NCI-H2029 treated with DMSO at 0.1 percent for 48 hours (cell line): ENCODE data around the gene HERC6.
"Not testable (repeated sequence)": the region's sequence is repeated elsewhere in the genome, so short reads cannot be mapped to it uniquely, and the experiment has no call there.

Experiments
- DNase-seq: peaks from one replicate; lab custom pipeline; 2025; lab: John Stamatoyannopoulos, UW

HERC6 gene

DNA sequence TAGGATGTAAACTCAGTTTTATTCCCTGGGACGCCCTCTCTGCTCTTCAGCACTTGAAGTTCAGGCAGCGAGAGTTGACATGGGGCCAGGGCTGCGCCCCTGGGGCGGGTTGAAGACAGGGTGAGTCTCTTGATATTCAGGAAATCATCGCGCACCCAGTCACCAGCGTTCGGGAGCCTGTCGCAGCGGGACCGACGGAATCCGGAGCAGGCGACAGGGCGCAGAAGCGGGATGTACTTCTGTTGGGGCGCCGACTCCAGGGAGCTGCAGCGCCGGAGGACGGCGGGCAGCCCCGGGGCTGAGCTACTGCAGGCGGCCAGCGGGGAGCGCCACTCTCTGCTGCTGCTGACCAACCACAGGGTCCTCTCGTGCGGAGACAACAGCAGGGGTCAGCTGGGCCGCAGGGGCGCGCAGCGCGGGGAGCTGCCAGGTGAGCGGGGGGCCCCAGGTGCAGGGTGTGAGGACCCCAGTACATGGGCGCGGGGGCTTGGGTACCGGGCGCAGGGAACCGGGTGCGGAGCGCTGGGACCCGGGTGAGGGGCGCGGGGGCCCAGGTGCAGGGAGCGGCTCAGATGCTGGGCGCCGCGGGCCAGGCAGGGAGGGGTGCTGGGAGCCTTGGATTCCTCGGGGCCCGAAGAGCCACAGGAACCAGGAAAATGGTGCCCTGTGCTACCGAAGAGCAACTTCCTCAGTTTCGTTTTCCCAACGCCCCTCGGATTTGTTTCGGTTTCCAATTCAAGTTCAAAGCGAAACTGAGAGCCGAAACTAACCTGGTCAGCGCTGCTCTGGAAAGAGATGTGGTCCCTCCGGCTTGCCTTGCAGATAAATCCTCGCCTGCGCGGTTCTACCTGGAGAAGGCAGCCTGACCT lies at the start of gene HERC6:
Gene HERC6 (plus strand): TSS at position 162 of the 869 bp plus-strand sequence. CDS start 70 bp downstream, at position 232.
- DNase-seq, result peak; percentile 78

DNA sequence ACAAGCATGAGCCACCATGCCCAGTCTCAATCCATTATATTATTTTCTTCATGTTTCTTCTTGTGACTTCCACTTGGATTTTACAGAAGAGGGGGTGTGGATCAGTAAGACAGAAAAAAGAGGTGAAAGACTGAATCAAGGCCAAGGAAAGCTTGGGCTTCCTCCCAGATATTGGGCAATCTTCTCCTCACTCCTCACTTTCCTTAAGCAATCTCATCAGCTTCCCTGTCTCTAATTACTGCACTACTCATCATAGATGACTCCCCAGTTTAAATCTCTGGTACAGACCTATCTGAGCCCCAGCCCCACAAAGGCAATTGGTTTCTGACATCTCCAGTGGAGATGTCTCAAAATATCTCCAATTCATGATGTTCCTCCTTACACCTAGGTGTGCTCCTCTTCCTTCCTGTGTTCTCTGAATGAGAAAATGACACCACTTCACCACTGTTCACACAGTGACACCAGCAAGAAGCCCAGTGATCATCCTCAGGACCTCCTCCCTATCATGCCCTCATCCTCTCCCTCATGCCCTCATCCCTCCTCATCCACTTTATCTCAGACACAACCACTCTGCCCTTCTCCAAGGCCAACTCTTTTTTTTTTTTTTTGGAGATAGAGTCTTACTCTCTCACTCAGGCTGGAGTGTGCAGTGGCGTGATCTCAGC lies 44.8 kb upstream of the HERC6 start:
- no peak for DNase-seq

DNA sequence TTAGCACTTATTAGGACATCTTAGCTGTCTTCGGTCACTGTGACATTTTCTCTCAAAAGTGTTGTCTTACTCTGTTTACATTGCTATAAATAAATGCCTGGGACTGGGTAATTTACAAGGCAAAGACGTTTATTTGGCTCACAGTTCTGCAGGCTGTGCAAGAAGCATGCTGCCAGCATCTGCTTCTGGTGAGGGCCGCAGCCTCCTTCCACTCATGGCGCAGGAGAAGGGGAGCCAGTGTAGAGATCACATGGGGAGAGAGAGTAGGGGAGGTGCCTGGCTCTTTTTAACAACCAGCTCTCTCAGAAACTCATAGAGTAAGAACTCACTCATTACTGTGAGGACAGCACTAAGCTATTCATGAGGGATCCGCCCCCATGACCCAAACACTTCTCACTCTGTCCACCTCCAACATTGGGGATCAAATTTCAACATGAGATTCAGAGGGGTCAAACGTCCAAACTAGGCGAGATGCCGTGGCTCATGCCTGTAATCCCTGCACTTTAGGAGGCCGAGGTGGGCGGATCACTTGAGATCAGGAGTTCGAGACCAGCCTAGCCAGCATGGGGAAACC lies 43.5 kb upstream of the HERC6 start:
- DNase-seq, result no peak

DNA sequence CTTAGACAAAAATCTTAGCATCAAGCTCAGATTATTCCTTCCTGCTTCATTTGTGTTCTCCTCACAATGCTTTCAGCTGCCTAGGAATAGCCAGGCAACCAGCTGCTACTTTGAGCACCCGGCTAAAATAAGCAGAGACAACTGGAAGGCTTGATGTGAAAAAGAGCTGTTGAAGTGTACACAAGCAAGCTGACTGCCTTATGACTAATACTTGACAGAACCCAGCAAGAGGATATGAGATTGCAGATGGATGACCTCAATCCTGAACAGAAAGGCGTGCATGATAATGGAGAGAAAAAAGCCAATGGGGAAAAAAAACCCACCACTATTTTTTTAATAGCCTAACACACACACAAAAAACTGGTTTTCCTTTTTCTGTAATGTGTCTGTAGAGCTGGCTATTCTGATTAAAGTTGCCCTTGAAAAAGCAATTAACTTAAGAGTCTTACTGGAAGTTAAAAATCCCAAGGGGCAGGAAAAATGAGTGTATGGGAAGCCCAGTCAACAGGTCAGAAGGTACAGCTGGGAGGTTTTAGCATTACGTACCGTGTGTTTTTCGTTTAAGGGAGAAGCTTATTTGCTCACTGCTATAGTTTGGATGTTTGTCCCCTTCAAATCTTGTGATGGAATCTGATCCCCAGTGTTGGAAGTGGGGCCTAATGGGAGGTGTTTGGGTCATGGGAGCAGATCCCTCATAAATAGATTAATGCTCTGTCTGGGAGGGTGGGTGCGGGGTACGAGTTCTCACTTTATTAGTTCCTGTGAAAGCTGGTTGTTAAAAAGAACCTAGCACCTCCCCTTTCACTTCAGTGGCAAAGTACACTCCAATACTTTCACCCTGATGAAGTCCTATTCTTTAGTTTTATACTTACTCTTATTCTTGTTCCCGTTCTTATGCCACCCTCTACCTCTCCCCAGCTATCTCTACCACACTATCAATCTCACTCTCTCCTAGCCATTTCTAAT lies 37.1 kb upstream of the HERC6 start:
- no peak for DNase-seq

DNA sequence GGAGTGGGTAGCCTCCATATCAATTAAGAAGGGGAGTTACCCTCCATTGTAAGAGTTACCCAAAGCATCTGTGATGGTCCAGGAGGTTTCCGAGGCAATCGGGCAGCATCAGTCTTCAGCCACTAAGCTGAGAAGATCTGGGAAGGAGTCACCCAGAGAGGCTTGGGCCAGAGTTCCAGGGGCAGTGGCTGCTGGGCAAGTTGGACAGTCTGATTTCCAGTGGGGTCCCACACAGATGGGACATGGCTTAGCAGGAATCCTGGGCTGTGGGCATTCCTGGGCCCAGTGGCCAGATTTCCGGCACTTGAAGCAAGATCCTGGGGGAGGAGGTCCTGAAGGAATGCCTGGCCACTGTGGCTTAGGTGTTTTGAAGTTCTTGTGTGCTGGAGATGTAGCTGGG lies 31.8 kb upstream of the HERC6 start:
- DNase-seq, result not testable (repeated sequence)

DNA sequence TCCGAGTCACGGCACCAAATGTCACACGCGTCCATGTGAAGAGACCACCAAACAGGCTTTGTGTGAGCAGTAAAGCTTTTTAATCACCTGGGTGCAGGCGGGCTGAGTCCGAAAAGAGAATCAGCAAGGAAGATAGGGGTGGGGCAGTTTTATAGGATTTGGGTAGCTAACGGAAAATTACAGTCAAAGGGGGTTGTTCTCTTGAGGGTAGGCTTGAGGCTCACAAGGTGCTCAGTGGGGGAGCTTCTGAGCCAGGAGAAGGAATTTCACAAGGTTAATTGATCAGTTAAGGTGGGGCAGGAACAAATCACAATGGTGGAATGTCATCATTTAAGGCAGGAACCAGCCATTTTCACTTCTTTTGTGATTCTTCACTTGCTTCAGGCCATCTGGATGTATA lies 29.9 kb upstream of the HERC6 start:
- DNase-seq, result not testable (repeated sequence)

DNA sequence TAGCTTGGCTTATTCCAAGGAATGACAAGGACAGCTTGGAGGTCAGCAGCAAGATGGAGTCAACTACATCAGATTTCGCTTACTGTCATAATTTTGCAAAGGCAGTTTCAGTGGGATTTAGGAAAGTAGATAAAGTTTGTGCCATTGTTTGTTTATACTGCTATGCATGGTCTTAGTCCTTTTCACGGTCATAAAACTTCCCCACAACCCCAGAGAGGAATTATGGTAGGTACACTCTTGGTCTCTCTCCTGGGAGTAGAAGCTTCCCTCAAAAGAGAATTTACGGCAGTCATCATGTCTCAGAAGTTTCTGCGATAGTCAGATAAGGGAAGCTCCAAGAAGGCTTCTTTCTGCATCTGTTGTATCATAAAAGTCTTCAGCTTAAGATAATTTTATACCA lies 27.9 kb upstream of the HERC6 start:
- no peak for DNase-seq

DNA sequence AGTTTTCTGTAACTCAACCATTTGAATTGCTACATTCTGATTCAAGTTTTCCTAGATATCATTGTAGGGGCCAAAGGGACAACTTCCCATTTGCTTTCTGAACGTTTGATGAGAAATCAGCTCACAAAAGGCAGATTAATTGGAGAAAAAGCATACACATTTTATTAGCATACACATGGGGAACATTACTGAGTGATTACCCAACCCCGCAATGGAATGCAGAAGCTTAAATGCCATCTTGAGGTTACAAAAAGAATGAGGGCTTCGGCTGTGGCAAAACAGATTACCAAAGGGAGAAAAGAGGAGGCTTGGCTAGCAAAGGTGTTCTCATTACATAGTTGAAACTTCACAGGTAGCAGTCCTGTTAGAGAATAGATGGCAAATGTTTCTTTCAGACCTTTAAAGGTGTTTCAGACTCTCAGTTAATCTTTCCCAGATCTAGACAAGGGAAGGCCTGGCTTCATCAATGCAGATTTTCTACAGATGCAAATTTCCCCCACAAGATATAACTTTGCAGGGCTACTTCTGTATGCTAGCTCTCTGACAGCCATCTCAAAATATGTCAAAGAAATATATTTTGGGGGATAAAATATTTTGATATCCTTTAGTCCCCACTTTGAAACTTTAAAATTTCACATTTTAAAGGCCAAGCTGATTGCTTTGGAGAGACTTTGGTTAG lies 26.5 kb upstream of the HERC6 start:
- no peak for DNase-seq

DNA sequence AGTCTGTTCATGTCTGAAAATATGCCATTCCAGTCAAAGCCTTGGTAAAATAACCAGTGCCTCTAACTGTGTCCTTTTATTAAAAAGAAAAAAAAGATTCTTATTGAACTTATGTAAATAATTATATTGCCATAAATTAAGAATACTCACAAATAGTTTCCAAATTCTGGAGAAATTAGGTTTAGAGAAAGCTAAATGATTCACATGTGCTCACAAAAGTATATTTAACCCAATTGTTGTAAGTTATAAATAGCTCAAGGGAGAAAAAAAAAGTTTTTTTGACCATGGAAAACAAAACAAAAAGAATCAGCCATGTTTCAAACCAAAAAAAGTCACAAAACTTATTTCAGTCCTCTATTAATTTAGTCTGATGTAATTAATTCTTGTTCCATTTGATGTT lies 25.3 kb upstream of the HERC6 start:
- DNase-seq, result no peak

DNA sequence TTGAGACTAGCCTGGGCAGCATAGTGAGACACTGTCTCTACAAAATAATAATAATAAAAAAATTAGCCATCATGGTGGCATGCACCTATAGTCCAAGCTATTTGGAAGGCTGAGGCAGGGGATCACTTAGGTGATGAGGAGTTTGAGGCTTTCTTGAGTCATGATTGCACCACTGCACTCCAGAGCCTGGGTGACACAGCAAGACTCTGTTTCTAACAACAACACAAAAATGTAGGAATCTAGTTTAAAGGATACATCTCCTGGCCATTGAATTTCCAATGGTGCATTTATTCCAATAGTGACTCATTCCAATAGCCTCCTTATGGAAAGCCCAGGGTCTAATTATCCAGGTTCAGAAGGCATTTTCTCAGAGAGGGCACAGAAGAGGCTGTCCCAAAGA lies 21.9 kb upstream of the HERC6 start:
- no peak for DNase-seq

DNA sequence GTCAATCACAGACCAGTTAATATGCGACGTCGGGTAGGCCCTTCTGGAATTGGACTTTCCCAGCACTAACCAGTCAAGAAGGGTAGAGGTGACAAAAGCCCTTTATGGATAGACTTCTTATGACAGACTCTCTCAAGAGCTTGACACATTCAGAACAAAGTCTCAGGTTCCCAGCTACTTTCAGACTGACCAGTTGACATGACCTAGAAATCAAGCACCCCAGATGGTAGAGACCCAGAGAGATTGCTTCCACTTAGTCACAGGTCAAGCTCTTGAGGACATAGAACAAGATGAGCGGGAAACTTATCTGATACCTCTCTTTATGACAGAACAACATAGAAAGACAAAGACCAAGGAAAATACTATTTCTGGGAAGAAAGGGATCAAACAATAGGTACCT lies 21.4 kb upstream of the HERC6 start:
- DNase-seq, result no peak

DNA sequence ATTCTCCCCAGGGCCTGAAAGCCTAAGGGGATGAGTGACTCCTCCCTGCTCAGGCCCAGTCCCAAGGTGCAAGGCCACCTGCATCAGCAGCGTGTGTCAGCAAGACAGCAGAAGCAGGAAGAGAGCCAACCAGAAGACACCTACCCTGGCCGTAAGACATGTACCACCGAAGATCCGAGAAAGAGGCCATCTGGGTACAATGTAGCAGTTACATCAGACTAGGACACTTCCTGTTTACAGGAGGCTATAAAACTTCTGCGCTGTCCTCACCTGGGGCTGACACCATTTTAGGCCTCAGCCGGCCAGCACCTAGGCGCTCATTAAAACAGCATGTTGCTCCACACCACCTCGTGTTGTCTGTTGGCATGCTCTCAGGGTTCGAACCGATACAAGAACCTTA lies 19.1 kb upstream of the HERC6 start:
- no peak for DNase-seq

DNA sequence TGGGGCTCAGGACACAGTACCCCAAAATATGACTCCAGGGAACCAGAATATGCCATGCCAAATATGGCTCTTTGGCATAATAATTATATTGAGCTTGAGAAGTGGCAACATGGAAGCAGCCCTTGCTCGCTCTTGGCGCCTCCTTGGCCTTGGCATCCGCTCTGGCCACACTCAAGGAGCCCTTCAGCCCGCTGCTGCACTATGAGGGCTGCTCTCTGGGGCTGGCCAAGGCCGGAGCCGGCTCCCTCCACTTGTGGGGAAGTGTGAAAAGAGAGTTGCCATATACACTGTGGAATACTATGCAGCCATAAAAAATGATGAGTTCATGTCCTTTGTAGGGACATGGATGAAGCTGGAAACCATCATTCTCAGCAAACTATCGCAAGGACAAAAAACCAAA lies 18.4 kb upstream of the HERC6 start:
- no peak for DNase-seq

DNA sequence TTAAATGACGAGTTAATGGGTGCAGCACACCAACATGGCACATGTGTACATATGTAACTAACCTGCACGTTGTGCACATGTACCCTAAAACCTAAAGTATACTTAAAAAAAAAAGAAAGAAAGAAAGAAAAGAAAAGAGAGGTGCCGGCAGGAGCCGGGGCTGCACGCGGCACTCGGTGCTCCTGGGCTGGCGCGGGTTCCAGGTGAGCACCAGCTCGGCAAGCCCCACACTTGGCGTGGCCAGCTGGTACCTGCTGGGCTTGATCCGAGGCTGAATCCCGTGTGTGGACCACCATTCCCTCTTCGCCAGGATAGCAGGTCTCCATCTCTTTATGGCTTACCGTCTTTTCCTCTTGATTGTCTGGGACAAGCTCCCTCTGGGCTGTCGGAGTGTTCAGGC lies 17.9 kb upstream of the HERC6 start:
- DNase-seq, result no peak

DNA sequence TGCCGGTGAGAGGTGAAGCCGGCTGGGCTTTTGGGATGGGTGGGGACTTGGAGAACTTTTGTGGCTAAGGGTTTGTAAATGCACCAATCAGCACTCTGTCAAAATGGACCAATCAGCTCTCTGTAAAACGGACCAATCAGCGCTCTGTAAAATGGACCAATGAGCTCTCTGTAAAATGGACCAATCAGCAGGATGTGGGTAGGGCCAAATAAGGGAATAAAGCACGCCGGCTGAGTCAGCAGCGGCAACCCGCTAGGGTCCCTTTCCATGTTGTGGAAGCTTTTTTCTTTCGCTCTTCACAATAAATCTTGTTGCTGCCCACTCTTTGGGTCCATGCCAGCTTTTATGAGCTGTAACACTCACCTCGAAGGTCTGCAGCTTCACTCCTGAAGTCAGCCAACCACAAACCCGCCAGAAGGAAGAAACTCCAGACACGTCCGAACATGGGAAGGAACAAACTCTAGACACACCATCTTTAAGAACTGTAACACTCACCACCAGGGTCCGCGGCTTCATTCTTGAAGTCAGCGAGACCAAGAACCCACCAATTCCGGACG lies 17.4 kb upstream of the HERC6 start:
- not testable (repeated sequence) for DNase-seq

DNA sequence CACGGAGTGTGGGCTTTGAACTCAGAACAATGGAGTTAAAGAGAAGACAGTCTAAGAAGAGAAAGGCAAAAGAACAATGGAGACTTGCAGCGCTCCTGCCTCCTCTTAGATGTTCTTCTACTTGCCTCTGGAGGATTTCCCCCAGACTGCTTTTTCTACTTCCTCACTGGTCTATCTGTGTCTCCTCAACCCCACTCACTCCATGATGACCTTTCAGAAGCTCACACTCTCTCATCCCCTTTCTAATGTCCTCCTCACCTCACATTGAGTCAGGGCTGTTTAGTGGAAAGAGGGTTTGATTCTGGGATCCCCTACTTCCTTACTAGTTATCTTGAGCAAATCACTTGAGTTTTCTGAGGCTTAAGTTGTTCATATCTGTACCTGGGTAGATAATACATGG lies 12.2 kb upstream of the HERC6 start:
- no peak for DNase-seq

DNA sequence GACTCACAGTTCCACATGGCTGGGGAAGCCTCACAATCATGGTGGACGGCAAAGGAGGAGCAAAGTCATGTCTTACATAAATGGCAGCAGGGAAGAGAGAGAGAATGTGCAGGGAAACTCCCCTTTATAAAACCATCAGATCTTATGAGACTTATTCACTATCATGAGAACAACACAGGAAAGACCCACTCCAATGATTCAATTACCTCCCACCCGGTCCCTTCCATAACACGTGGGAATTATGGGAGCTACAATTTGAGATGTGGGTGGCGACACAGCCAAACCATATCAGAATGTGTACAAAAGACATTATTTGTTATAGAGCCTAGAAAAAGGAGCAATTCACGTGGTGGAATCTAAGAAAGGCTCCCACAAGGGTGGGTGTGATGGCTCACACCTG lies 10.8 kb upstream of the HERC6 start:
- DNase-seq, result no peak

DNA sequence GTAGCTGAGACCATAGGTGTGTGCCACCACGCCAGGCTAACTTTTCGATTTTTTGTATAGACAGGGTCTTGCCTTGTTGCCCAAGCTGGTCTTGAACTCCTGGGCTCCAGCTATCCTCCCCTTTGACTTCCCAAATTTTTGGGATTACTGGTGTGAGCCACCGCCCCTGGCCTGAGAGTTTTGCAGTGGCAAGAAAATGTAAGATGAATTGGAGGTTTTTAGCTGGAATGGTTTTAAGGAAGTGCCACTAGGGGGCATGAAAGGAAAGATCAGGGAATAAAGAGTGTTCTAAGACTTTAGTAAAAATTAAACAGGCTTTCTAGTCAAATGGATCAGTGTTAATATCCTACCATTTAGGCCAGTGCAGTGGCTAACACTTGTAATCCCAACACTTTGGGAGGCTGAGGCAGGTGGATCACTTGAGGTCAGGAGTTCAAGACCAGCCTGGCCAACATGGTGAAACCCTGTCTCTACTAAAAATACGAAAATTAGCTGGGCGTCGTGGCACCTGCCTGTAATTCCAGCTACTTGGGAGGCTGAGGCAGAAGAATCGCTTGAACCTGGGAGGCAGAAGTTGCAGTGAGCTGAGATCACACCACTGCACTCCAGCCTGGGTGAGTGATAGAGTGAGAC lies 9.4 kb upstream of the HERC6 start:
- not testable (repeated sequence) for DNase-seq

DNA sequence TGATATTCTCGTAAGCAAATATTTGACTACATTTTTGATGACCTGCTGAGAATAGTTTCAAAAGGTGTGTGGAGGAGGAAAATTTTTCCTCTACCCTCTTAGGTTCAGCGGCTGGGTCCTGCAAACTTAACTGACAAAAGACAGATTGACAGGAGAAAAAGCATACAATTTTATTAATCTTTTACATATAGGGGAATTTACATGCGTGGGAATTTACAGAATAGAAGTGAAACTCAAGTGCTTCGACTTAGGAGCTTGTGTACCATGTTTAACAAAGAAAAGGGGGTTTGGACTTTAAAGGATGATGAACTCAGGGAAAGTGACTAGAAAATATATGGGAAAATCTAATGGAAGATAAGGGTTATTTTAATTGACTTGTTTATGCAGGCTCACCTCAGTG lies 2.5 kb downstream of the HERC6 start:
- no peak for DNase-seq

DNA sequence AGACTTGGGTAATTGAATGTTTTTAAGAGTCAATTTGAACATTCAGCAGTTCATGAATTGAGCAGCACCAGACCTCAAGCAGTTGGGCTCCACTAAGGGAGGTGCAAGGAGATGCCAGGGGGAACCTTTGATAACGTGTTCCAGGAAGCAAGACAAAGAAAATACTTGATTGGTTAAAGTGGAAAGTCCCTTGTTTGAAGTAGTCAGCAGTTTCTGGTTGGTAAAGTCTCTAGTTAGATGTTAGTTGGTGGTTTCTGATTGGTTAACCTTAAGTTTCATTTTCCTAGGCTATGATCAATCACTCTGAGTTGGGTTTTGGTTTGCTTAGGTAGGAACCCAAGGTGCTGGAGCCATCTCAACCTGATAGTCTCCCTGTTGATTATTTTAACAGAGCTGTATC lies 4.0 kb downstream of the HERC6 start:
- DNase-seq, result no peak

DNA sequence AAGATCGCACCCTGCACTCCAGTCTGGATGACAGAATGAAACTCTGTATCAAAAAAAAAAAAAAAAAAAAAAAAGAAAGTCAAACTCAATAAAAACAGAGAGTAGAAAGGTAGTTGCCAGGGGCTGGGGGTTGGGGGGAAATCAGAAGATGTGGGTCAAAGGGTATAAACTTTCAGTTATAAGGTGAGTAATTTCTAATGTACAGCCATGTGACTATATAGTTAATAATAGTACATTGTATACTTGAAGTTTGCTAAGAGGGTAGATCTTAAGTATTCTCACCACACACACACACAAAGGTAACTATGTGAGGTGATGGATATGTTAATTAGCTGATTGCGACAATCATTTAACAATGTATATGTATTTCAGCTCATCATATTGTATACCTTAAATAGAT lies 11.5 kb downstream of the HERC6 start:
- no peak for DNase-seq
